ENCODE data around the gene VEGFA. TPM values are rescaled to one million over a fixed set of nuclear protein-coding genes. Genes with fewer than 3 reads are reported as not detected.

Gene VEGFA
- total RNA-seq, 1 experiment from 2014 or later: 174 TPM

DNA sequence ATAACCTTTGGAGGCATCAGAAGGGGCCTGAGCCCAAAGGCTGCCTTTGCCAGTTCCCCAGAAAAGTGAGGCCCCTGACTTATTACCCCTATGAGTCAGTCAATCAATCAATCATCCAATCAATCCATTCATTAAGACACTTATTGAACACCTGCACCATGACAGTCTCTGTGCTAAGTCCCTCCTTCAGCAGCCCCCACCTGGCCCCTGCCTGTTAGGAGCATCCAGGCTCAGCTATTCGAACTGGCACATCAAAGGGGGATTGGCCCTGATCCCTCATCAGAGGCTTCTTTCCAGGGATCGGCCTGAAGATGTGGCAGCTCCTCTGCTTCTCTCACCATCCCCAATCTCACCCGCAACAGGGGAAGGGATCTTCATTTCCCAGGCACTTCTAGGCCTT lies 27.7 kb upstream of the VEGFA start:
- no peak overlapping the region for H3K27ac Mint-ChIP-seq (ENCODE audit: unreplicated experiment)
- no peak for DNase-seq
- BruUV-seq (replicated peaks): no TSS peak
- no peaks in the 10 kb centered on the region for H3K36me3 ChIP-seq (ENCODE audit: control insufficient read depth, insufficient read depth, low read length)
- ChIA-PET POLR2A (no interaction called here), CTCF (no interaction called here)
- H3K27me3 Mint-ChIP-seq (ENCODE audit: insufficient read depth, unreplicated experiment): no peaks in the 10 kb centered on the region
- H3K4me1 Mint-ChIP-seq (ENCODE audit: low read depth, unreplicated experiment): peaks cover 6% of the 10 kb centered on the region
- no peaks in the 10 kb centered on the region for H3K4me1 ChIP-seq
- H3K27me3 ChIP-seq (replicated peaks; ENCODE audit: control insufficient read depth, insufficient read depth, low read length): no peaks in the 10 kb centered on the region
- intact Hi-C loops (cut with micrococcal nuclease; ENCODE audit: unreplicated experiment): no loop called here
- H3K9me3 ChIP-seq: no peaks in the 10 kb centered on the region
- TF ChIP-seq, protein P1, sequence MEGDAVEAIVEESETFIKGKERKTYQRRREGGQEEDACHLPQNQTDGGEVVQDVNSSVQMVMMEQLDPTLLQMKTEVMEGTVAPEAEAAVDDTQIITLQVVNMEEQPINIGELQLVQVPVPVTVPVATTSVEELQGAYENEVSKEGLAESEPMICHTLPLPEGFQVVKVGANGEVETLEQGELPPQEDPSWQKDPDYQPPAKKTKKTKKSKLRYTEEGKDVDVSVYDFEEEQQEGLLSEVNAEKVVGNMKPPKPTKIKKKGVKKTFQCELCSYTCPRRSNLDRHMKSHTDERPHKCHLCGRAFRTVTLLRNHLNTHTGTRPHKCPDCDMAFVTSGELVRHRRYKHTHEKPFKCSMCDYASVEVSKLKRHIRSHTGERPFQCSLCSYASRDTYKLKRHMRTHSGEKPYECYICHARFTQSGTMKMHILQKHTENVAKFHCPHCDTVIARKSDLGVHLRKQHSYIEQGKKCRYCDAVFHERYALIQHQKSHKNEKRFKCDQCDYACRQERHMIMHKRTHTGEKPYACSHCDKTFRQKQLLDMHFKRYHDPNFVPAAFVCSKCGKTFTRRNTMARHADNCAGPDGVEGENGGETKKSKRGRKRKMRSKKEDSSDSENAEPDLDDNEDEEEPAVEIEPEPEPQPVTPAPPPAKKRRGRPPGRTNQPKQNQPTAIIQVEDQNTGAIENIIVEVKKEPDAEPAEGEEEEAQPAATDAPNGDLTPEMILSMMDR (IDR thresholded peaks at IDR 0.05; ENCODE audit: insufficient read depth in 1 of 2, low read depth in 1 of 2, low read length in 1 of 2, severe bottlenecking in 1 of 2, unreplicated experiment in 1 of 2): no peak
- no peaks in the 10 kb centered on the region for H3K9me3 Mint-ChIP-seq (ENCODE audit: unreplicated experiment)
- H3K4me3 Mint-ChIP-seq (ENCODE audit: unreplicated experiment): no peak overlapping the region
- no peak overlapping the region for H3K4me3 ChIP-seq (ENCODE audit: low read depth, low read length)
- H3K36me3 Mint-ChIP-seq (ENCODE audit: insufficient read depth, unreplicated experiment): no peaks in the 10 kb centered on the region

DNA sequence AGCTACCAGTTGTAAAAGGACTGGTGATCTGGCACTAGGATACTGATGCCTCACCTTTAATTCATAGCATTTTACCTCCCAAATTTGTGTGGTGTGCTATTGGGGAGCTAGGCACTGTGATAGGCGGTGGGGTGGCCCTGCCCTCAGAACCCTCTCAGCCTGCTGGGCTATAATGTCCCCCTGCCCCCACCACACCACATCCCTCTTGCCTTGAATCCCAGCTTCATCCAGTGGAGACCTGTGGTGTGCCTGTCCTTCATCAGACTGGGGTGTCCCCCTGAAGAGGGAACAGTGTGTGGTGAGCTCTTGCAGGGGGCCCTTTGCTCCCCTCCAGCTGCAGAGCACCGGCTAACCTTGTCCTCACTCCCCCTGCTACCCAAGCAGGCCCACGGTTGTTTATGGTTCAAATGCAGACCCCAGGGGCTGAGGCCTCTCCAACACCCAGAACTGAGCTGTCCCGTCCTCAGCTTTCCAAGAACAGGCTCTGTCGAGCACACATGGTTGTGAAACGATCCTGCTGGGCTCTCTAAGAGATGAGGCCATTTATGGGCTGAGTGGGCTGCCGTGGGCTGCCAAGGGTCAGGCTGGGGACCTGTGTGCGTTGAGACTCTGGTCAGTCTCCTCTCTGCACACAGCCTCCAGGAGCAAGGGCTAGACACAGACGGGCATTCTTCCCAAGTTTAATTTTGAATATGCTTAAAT lies 26.9 kb upstream of the VEGFA start:
- CTCF ChIA-PET: interaction anchor here (0.9 kb wide), 1 partner anchor 336 kb away, joined by 3 read pairs; no protein-coding TSS in a partner anchor
- no peak overlapping the region for H3K27ac Mint-ChIP-seq (ENCODE audit: unreplicated experiment)

DNA sequence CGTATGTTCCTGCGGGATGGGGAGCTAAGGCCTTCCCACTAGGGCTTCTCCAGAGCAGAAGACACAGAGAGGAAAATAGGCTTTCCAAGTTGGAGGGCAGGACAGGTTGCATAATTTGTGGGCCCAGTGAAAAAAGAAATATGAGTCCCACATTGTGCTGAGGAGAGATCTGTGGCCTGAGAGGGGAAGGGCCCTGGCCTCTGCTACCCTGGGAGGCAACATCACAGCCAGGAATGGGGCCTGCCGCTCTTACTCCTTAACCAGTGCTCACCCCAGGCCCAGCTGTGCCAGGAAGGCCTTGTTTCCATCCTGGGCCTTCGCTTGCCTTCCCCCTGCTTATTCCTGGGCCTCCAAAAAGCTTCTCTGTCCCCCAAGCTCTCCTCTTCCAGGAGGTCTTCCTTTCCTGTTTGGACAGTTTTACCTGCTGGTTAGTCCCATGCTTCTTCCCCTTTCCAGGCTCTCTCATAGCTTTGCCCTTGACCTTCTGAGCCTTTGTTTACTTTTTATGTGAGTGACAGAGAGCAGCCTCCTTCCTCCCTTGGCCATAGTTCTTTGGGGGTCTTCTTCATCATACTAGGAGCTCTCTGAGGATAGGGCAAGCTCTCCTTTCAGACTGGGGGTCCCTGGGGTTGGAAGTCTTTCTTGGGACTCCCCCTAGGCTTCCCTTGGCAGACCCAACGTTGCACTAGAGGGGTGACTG lies 26.2 kb upstream of the VEGFA start:
- no peaks in the 10 kb centered on the region for H3K9me3 ChIP-seq
- BruUV-seq (replicated peaks): no TSS peak
- Mint-ChIP-seq H3K4me1 (ENCODE audit: low read depth, unreplicated experiment) (peaks cover 14% of the 10 kb centered on the region), H3K4me3 (ENCODE audit: unreplicated experiment) (no peak overlapping the region), H3K27me3 (ENCODE audit: insufficient read depth, unreplicated experiment) (no peaks in the 10 kb centered on the region), H3K36me3 (ENCODE audit: insufficient read depth, unreplicated experiment) (no peaks in the 10 kb centered on the region), H3K9me3 (ENCODE audit: unreplicated experiment) (no peaks in the 10 kb centered on the region), H3K27ac (ENCODE audit: unreplicated experiment) (peak overlapping the region; percentile 58)
- no peaks in the 10 kb centered on the region for H3K4me1 ChIP-seq
- no peak overlapping the region for H3K4me3 ChIP-seq (ENCODE audit: low read depth, low read length)
- ChIA-PET POLR2A (no interaction called here), CTCF (interaction anchor here (0.9 kb wide), 1 partner anchor 335 kb away, joined by 3 read pairs; no protein-coding TSS in a partner anchor)
- TF ChIP-seq, protein P1 (IDR thresholded peaks at IDR 0.05; ENCODE audit: insufficient read depth in 1 of 2, low read depth in 1 of 2, low read length in 1 of 2, severe bottlenecking in 1 of 2, unreplicated experiment in 1 of 2): no peak
- H3K36me3 ChIP-seq (ENCODE audit: control insufficient read depth, insufficient read depth, low read length): no peaks in the 10 kb centered on the region
- intact Hi-C loops (cut with micrococcal nuclease; ENCODE audit: unreplicated experiment): no loop called here
- no peak for DNase-seq
- no peaks in the 10 kb centered on the region for H3K27me3 ChIP-seq (replicated peaks; ENCODE audit: control insufficient read depth, insufficient read depth, low read length)

More for the DNA sequence above, 26.9 kb upstream of the VEGFA start:
- no TSS peak for BruUV-seq (replicated peaks)
- POLR2A ChIA-PET: no interaction called here
- Mint-ChIP-seq H3K4me1 (ENCODE audit: low read depth, unreplicated experiment) (peaks cover 13% of the 10 kb centered on the region), H3K27me3 (ENCODE audit: insufficient read depth, unreplicated experiment) (no peaks in the 10 kb centered on the region), H3K9me3 (ENCODE audit: unreplicated experiment) (no peaks in the 10 kb centered on the region), H3K36me3 (ENCODE audit: insufficient read depth, unreplicated experiment) (no peaks in the 10 kb centered on the region), H3K4me3 (ENCODE audit: unreplicated experiment) (no peak overlapping the region)
- intact Hi-C loops (cut with micrococcal nuclease; ENCODE audit: unreplicated experiment): no loop called here
- Histone ChIP-seq H3K27me3 (replicated peaks; ENCODE audit: control insufficient read depth, insufficient read depth, low read length) (no peaks in the 10 kb centered on the region), H3K36me3 (ENCODE audit: control insufficient read depth, insufficient read depth, low read length) (no peaks in the 10 kb centered on the region), H3K4me3 (ENCODE audit: low read depth, low read length) (no peak overlapping the region), H3K4me1 (no peaks in the 10 kb centered on the region), H3K9me3 (no peaks in the 10 kb centered on the region)
- TF ChIP-seq, protein P1 (IDR thresholded peaks at IDR 0.05; ENCODE audit: insufficient read depth in 1 of 2, low read depth in 1 of 2, low read length in 1 of 2, severe bottlenecking in 1 of 2, unreplicated experiment in 1 of 2): no peak
- DNase-seq: no peak

All from Caco-2 (cell line).